ENCODE data around the gene MSX2. TPM values are rescaled to one million over a fixed set of nuclear protein-coding genes. Genes with fewer than 3 reads are reported as not detected.

MSX2 gene
- total and polyA plus RNA-seq, 2 of the 4 experiments (the other 2 are of a cell fraction) = 2.2 to 3.7 TPM

DNA sequence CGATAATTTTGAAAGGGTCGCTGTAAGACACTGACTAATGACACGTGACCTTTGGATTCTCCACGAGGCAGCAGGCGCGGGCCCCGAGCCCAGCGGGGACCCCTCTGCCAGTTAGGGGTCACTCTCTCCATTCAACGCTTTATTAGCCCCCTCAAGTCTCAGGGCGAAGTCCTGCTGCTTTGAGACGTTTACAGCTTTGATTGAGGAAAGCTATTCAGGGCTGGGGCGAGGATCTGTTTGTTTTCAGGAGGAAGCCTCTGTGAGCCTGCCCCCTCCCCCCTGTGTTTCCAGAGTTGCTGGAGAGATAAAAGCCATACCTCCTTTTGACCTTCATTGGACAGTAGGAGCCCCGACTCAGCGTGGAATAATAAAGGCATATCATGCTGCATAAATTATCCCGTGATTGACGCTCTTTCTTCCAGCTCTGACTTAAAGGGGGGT is 31.4 kb upstream of the MSX2 start:
- H3K27me3 ChIP-seq (ENCODE audit: control insufficient read depth, insufficient read depth, low read length) = peaks cover 49% of the 10 kb centered on the region
- TF ChIP-seq NFE2L2 (IDR thresholded peaks at IDR 0.05; ENCODE audit: low read depth, low read length) (no peak), RCOR1 (IDR thresholded peaks at IDR 0.05; ENCODE audit: insufficient replicate concordance, low read length) (no peak)
- TF ChIP-seq, protein P1, sequence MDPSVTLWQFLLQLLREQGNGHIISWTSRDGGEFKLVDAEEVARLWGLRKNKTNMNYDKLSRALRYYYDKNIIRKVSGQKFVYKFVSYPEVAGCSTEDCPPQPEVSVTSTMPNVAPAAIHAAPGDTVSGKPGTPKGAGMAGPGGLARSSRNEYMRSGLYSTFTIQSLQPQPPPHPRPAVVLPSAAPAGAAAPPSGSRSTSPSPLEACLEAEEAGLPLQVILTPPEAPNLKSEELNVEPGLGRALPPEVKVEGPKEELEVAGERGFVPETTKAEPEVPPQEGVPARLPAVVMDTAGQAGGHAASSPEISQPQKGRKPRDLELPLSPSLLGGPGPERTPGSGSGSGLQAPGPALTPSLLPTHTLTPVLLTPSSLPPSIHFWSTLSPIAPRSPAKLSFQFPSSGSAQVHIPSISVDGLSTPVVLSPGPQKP (IDR thresholded peaks at IDR 0.05; ENCODE audit: borderline replicate concordance, low read depth, low read length) = no peak
- H2AK9ac ChIP-seq (replicated peaks; ENCODE audit: low read depth, low read length, poor library complexity) = no peak overlapping the region
- no peak overlapping the region for H3K56ac ChIP-seq (ENCODE audit: extremely low read depth, insufficient read depth, low read length)
- in situ Hi-C loops (cut with MboI; ENCODE audit: low sequenced_read_pairs) (no loop called here), intact Hi-C loops (cut with micrococcal nuclease) (no loop called here), dilution Hi-C loops (cut with HindIII; ENCODE audit: low sequenced_read_pairs, unreplicated experiment) (no loop called here)
- no peaks in the 10 kb centered on the region; the same call in 1 of the 2 replicates for H3K4me1 ChIP-seq (ENCODE audit: control insufficient read depth, insufficient read depth, low read length)
- no peak overlapping the region for H2AK5ac ChIP-seq (ENCODE audit: low read depth, low read length)
- WGBS, 2 experiments (ENCODE audit: extremely low coverage in 2 of 2, insufficient read length in 1 of 2) = no CpG with 5 or more reads among the region's 16 CpGs
- ChIA-PET POLR2A (ENCODE audit: unreplicated experiment) (no interaction called here), CTCF (no interaction called here)
- H4K5ac ChIP-seq (ENCODE audit: low read depth, low read length) = no peak overlapping the region
- H3K18ac ChIP-seq (ENCODE audit: low read depth, low read length) = no peak overlapping the region
- H3K9me3 ChIP-seq (ENCODE audit: control insufficient read depth, insufficient read depth, low read length) = no peaks in the 10 kb centered on the region
- H3K79me1 ChIP-seq (ENCODE audit: low read depth in 1 of 2, low read length in 2 of 2) = no peaks in the 10 kb centered on the region
- no TSS peak for BruUV-seq (replicated peaks)
- no peak for ATAC-seq (ENCODE audit: low read depth)
- no peak overlapping the region for H3K23ac ChIP-seq (ENCODE audit: low read depth, low read length)
- H3K4me3 ChIP-seq (ENCODE audit: insufficient read depth, low read depth, low read length) = no peak overlapping the region; the same call in 1 of the 2 replicates
- no peak overlapping the region for H2BK5ac ChIP-seq (ENCODE audit: low read depth, low read length, poor library complexity, severe bottlenecking)
- H3K27ac ChIP-seq (ENCODE audit: insufficient read depth, low read length) = no peak overlapping the region
- no peak for DNase-seq
- no peak overlapping the region for H2BK15ac ChIP-seq (ENCODE audit: low read depth, low read length)
- no peaks in the 10 kb centered on the region for H4K20me1 ChIP-seq (ENCODE audit: insufficient read depth, low read length)
- no peak overlapping the region for H2BK20ac ChIP-seq (ENCODE audit: low read depth, low read length)
- no peak overlapping the region for H3K14ac ChIP-seq (replicated peaks; ENCODE audit: low read depth, low read length)
- no peaks in the 10 kb centered on the region for H3K36me3 ChIP-seq (ENCODE audit: control insufficient read depth, insufficient read depth, low read length)
- H3K4ac ChIP-seq (ENCODE audit: low read depth, low read length) = no peak overlapping the region
- no peak overlapping the region for H2AFZ ChIP-seq (replicated peaks; ENCODE audit: low read length, poor library complexity)
- no peak overlapping the region for H4K91ac ChIP-seq (ENCODE audit: insufficient read depth, low read depth, low read length)
- H3K4me2 ChIP-seq (ENCODE audit: low read depth, low read length) = no peak overlapping the region; the same call in 1 of the 2 replicates
- no peaks in the 10 kb centered on the region for H3K9me1 ChIP-seq (ENCODE audit: insufficient read depth, low read length)
- no peak overlapping the region for H2BK120ac ChIP-seq (ENCODE audit: low read depth, low read length)
- H3K9ac ChIP-seq (ENCODE audit: low read depth, low read length) = no peak overlapping the region
- no peak overlapping the region for H4K8ac ChIP-seq (ENCODE audit: low read depth in 2 of 2, low read length in 2 of 2)
